HepG2 (cell line): Measurements from ENCODE around the gene RASSF8. TPM values are rescaled to one million over a fixed set of nuclear protein-coding genes. Genes with fewer than 3 reads are reported as not detected.
A peak's percentile ranks its signal among the peaks of the same experiment; 100 is the strongest.

Experiments
- ATAC-seq: fragments of 200-7000 bp; cut with Tn5 transposase; 3 replicates; pipeline ENCODE4 v1.9.1; 2020; ENCODE audit warnings: mild to moderate bottlenecking, moderate library complexity
- BruUV-seq: library from RNA; stranded (reverse); fragments of 400-500 nt; replicated peaks from 2 replicates; lab custom pipeline; 2021; lab: Mats Ljungman, UMichigan
- CTCF ChIA-PET: fragments of 300-600 bp; formaldehyde crosslinking; extraction: SDS; loops from one replicate; lab custom pipeline; 2021; ENCODE audit warnings: low total read pairs, inconsistent platforms, low intra/inter-chr PET ratio; lab: Yijun Ruan, JAX
- POLR2A ChIA-PET: fragments of 350-600 bp; sonication (Branson Sonifier 250); formaldehyde crosslinking; loops from one replicate; lab custom pipeline; 2020; ENCODE audit warnings: antibody characterized with exemption, inconsistent platforms; lab: Yijun Ruan, JAX
- DNase-seq: peaks from one replicate; pipeline ENCODE4 v3.0.0-alpha.2; 2015; ENCODE audit warnings: low spot score
- FAIRE-seq: peaks from 3 replicates; lab custom pipeline; 2011; peaks lifted over from hg19 to GRCh38; lab: Jason Lieb, UNC
- H2AFZ ChIP-seq: one replicate; pipeline ENCODE4 v1.6.1; 2011; ENCODE audit warnings: low read length, inconsistent platforms
- H3K27ac ChIP-seq: fragments of 300-600 bp; 3 replicates; pipeline ENCODE4 v1.8.0; 2011; ENCODE audit warnings: mixed run types, mild to moderate bottlenecking, mixed read lengths, low read length, inconsistent platforms; ENCODE audit not compliant: insufficient read depth; ENCODE audit errors: extremely low read length
- H3K27me3 ChIP-seq, 2 experiments: fragments of 200-600 bp in 1 of 2; 2 replicates in 1 of 2; 3 replicates in 1 of 2; pipeline versions ENCODE4 v1.6.0 to v1.8.0; 2011; ENCODE audit warnings: low read length in 2 of 2, mild to moderate bottlenecking in 2 of 2, moderate library complexity in 2 of 2, inconsistent platforms in 1 of 2; ENCODE audit not compliant: insufficient read depth in 2 of 2, control insufficient read depth in 1 of 2
- H3K36me3 ChIP-seq, 2 experiments: fragments of 200-600 bp in 1 of 2; replicated peaks in 1 of 2; 2 replicates in 1 of 2; 3 replicates in 1 of 2; pipeline versions ENCODE4 v1.5.1 to v1.8.0; 2011; ENCODE audit warnings: low read length in 2 of 2, inconsistent platforms in 1 of 2; ENCODE audit not compliant: insufficient read depth in 2 of 2, control insufficient read depth in 1 of 2
- H3K4me1 ChIP-seq: 2 replicates; pipeline ENCODE4 v1.5.1; 2012; ENCODE audit warnings: low read length, inconsistent platforms; ENCODE audit not compliant: insufficient read depth
- H3K4me2 ChIP-seq: 2 replicates; pipeline ENCODE4 v1.6.0; 2011; ENCODE audit warnings: low read depth, low read length, inconsistent platforms
- H3K4me3 ChIP-seq, 3 experiments: fragments of 200-600 bp in 1 of 3; sonication (generic), shearing (Covaris generic) in 1 of 3; replicated peaks in 1 of 3; 2 replicates each; pipeline ENCODE4 v1.5.1; 2011 to 2016; ENCODE audit warnings: low read length in 3 of 3, inconsistent platforms in 2 of 3, low read depth in 2 of 3, mild to moderate bottlenecking in 2 of 3, control low read depth in 1 of 3, mixed read lengths in 1 of 3; ENCODE audit not compliant: insufficient read depth in 1 of 3
- H3K79me2 ChIP-seq: one replicate; pipeline ENCODE4 v1.6.1; 2011; ENCODE audit warnings: low read length, inconsistent platforms; ENCODE audit not compliant: insufficient read depth
- H3K9ac ChIP-seq: 2 replicates; pipeline ENCODE4 v1.6.0; 2011; ENCODE audit warnings: mild to moderate bottlenecking, low read depth, low read length, inconsistent platforms; ENCODE audit not compliant: insufficient read depth
- H3K9me3 ChIP-seq: 2 replicates; pipeline ENCODE4 v1.5.1; 2012; ENCODE audit warnings: mild to moderate bottlenecking, low read length
- H4K20me1 ChIP-seq: 2 replicates; pipeline ENCODE4 v1.6.0; 2011; ENCODE audit warnings: inconsistent platforms, mild to moderate bottlenecking, low read length, moderate library complexity; ENCODE audit not compliant: insufficient read depth
- CEBPB ChIP-seq: IDR thresholded peaks from 2 replicates; pipeline ENCODE4 v1.6.1; 2011; ENCODE audit warnings: low read depth, low read length, improper control_type of control experiment, borderline replicate concordance
- CREM ChIP-seq, 2 experiments: sonication (generic) in 1 of 2; formaldehyde crosslinking in 1 of 2; IDR thresholded peaks; 2 replicates each; pipeline versions ENCODE4 v1.4.0 to v1.6.1; 2016 to 2020; ENCODE audit warnings: antibody characterized with exemption in 1 of 2, mild to moderate bottlenecking in 1 of 2, missing genetic modification reagents in 1 of 2
- GZF1 ChIP-seq: sonication (generic); formaldehyde crosslinking; IDR thresholded peaks from 2 replicates; pipeline ENCODE4 v1.5.1; 2020; ENCODE audit warnings: mild to moderate bottlenecking, missing genetic modification reagents
- HMG20A ChIP-seq: IDR thresholded peaks from 2 replicates; pipeline ENCODE4 v1.6.1; 2016; ENCODE audit warnings: borderline replicate concordance
- HMGA1 ChIP-seq: sonication (generic); formaldehyde crosslinking; conservative IDR thresholded peaks from 2 replicates; pipeline ENCODE4 v1.4.0; 2020; ENCODE audit warnings: missing genetic modification reagents
- MEF2D ChIP-seq: sonication (generic); formaldehyde crosslinking; IDR thresholded peaks from 2 replicates; pipeline ENCODE4 v1.5.1; 2020; ENCODE audit warnings: mild to moderate bottlenecking, missing genetic modification reagents
- NCOA5 ChIP-seq: sonication (generic); formaldehyde crosslinking; IDR thresholded peaks from 2 replicates; pipeline ENCODE4 v1.4.0; 2020; ENCODE audit warnings: missing genetic modification reagents
- NFKBIZ ChIP-seq: IDR thresholded peaks from 2 replicates; pipeline ENCODE4 v1.6.1; 2018; ENCODE audit warnings: missing genetic modification reagents, missing compliant biosample characterization
- PAF1 ChIP-seq: IDR thresholded peaks from 2 replicates; pipeline ENCODE4 v1.6.1; 2016; ENCODE audit warnings: missing genetic modification reagents, missing compliant biosample characterization
- PHF21A ChIP-seq: sonication (generic); formaldehyde crosslinking; IDR thresholded peaks from 2 replicates; pipeline ENCODE4 v1.5.0; 2020; ENCODE audit warnings: mild to moderate bottlenecking, missing genetic modification reagents
- RXRA ChIP-seq: sonication (generic); formaldehyde crosslinking; IDR thresholded peaks from 2 replicates; pipeline ENCODE4 v1.5.1; 2020; ENCODE audit warnings: missing genetic modification reagents
- SCMH1 ChIP-seq: sonication (generic); formaldehyde crosslinking; IDR thresholded peaks from 2 replicates; pipeline ENCODE4 v1.9.0; 2021; ENCODE audit warnings: missing genetic modification reagents, mild to moderate bottlenecking, borderline replicate concordance
- TRIM24 ChIP-seq: sonication (generic); formaldehyde crosslinking; IDR thresholded peaks from 2 replicates; pipeline ENCODE4 v1.8.0; 2022; ENCODE audit warnings: mild to moderate bottlenecking, missing genetic modification reagents
- ZFP36L2 ChIP-seq: sonication (generic); formaldehyde crosslinking; IDR thresholded peaks from 2 replicates; pipeline ENCODE4 v1.4.0; 2020; ENCODE audit warnings: missing genetic modification reagents
- ZNF205 ChIP-seq: IDR thresholded peaks from 2 replicates; pipeline ENCODE4 v1.6.1; 2018; ENCODE audit warnings: missing biosample characterization, missing genetic modification reagents
- ZNF232 ChIP-seq: sonication (generic); formaldehyde crosslinking; IDR thresholded peaks from 2 replicates; pipeline ENCODE4 v1.4.0; 2020; ENCODE audit warnings: missing genetic modification reagents, borderline replicate concordance
- ZNF501 ChIP-seq: sonication (generic); formaldehyde crosslinking; IDR thresholded peaks from 2 replicates; pipeline ENCODE4 v1.5.1; 2020; ENCODE audit warnings: mild to moderate bottlenecking, moderate library complexity, missing genetic modification reagents
- ZNF7 ChIP-seq: IDR thresholded peaks from 2 replicates; pipeline ENCODE4 v1.6.1; 2016; ENCODE audit warnings: missing biosample characterization, missing genetic modification reagents
- ZNF768 ChIP-seq: sonication (generic); formaldehyde crosslinking; IDR thresholded peaks from 2 replicates; pipeline ENCODE4 v1.4.0; 2020; ENCODE audit warnings: missing genetic modification reagents
- ZNF850 ChIP-seq: sonication (generic); formaldehyde crosslinking; conservative IDR thresholded peaks from 2 replicates; pipeline ENCODE4 v1.9.0; 2021; ENCODE audit warnings: mild to moderate bottlenecking, missing genetic modification reagents
- WGBS: methylation state at CpG from one replicate; pipeline ENCODE4 v1.1.6; 2017; ENCODE audit warnings: low lambda C conversion rate; 5-methylcytosine and 5-hydroxymethylcytosine counted together
- in situ Hi-C: cut with HindIII; loops from 2 replicates; pipeline ENCODE4 v1.10.0; 2017; ENCODE audit warnings: low pct_unique_long_range_greater_than_20kb; ENCODE audit not compliant: extremely low pct_ligation_motif_present
- intact Hi-C: fragments of 100-400 bp; cut with micrococcal nuclease; formaldehyde crosslinking; loops from one replicate; pipeline ENCODE4 v1.10.0; 2022; ENCODE audit not compliant: unreplicated experiment
- polyA plus RNA-seq, 8 experiments: library from polyadenylated mRNA; depleted of rRNA in 3 of 8; stranded (reverse) in 7 of 8; unstranded in 1 of 8; fragments of >200 nt; fragmentation: Illumina TruSeq in 4 of 8; extraction: Trizol in 4 of 8; gene quantifications; 2 replicates each; pipeline versions ENCODE4 v1.2.1 to v1.2.3, GENCODE V29; 2011 to 2016; ENCODE audit warnings: low read depth in 4 of 8, missing spikeins in 1 of 8, mixed read lengths in 1 of 8; ENCODE audit not compliant: insufficient read depth in 1 of 8
- total RNA-seq, 5 experiments: library from RNA; depleted of rRNA; stranded (reverse); fragments of >200 nt; fragmentation: Illumina TruSeq; extraction: Trizol; gene quantifications; 2 replicates each; pipeline ENCODE4 v1.2.3, GENCODE V29; 2016; ENCODE audit warnings: low read depth in 1 of 5
- TF ChIP-seq, protein P1 (sequence below): sonication (generic); formaldehyde crosslinking; IDR thresholded peaks from 2 replicates; pipeline ENCODE4 v1.5.0; 2020; ENCODE audit warnings: missing genetic modification reagents
- TF ChIP-seq, protein P2 (sequence below): sonication (generic); formaldehyde crosslinking; IDR thresholded peaks from 2 replicates; pipeline ENCODE4 v1.4.0; 2020; ENCODE audit warnings: missing genetic modification reagents
- TF ChIP-seq, protein P3 (sequence below): sonication (generic); formaldehyde crosslinking; IDR thresholded peaks from 2 replicates; pipeline ENCODE4 v1.4.0; 2020; ENCODE audit warnings: mild to moderate bottlenecking, low read depth, missing genetic modification reagents

RASSF8 gene
- total and polyA plus RNA-seq, 2 of the 13 experiments (the other 11 are each of a cell fraction or from before 2014, with no cell fraction given): 0.82 to 9.2 TPM

DNA sequence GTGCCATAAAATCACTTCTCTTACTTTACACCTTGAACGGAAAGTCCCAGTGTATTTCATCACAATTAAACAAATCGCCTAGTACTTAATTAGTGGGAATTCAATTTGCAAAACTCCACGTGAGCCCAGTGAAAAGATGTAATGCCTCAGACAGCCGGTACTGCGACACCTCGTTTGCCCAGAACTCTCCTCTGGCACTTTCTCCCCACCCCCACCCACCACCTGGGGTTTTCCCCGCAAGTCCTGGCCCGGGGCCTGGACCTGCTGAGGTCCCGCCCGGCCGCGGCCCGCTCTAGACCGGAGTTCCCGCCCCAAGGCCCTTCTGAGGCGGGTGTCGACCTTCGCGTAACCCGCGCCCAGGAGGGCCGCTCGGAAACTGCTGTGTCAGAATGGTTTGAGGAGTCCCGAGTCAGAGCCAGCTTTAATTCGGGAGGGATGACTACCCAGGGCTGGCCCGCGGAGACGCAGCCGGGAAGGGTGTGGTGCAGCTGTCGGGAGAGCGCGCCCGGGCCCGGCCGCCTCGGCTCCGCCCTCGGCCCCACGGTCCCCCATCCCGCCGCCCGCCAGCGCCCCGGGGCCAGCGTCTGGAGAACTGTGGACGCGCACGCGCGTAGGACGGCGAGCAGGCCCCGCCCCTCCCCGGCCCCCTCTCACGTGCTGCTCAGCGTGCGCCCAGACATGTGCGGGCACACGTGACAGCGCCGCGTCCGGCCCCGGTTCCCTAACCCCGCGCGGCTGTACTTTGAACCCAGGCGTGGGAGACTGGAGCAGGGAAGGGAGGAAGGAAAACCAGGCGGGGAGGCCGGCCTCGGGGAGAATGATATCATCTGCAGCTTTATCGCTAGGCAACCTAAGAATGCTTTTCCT lies 155.6 kb downstream of the RASSF8 start:
- POLR2A ChIA-PET: no interaction called here
- TF ChIP-seq, protein P1, sequence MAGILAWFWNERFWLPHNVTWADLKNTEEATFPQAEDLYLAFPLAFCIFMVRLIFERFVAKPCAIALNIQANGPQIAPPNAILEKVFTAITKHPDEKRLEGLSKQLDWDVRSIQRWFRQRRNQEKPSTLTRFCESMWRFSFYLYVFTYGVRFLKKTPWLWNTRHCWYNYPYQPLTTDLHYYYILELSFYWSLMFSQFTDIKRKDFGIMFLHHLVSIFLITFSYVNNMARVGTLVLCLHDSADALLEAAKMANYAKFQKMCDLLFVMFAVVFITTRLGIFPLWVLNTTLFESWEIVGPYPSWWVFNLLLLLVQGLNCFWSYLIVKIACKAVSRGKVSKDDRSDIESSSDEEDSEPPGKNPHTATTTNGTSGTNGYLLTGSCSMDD (CRISPR knock-in tag): no peak
- TF ChIP-seq ZNF850 (CRISPR knock-in tag) (no peak), ZNF232 (CRISPR knock-in tag) (peak; percentile 84; the same call in 1 of the 2 replicates), MEF2D (CRISPR knock-in tag) (peak; percentile 89), ZFP36L2 (CRISPR knock-in tag) (no peak), ZNF7 (no peak), GZF1 (CRISPR knock-in tag) (no peak), ZNF501 (CRISPR knock-in tag) (no peak), ZNF768 (CRISPR knock-in tag) (no peak; the same call in 1 of the 2 replicates), CEBPB (no peak), NCOA5 (CRISPR knock-in tag) (no peak), TRIM24 (no peak), SCMH1 (CRISPR knock-in tag) (no peak), HMG20A (CRISPR knock-in tag) (peak; percentile 71; the same call in 1 of the 2 replicates), RXRA (CRISPR knock-in tag) (peak; percentile 78), PHF21A (CRISPR knock-in tag) (peak; percentile 85), HMGA1 (CRISPR knock-in tag) (no peak), PAF1 (CRISPR knock-in tag) (no peak), ZNF205 (peak; percentile 57; the same call in 1 of the 2 replicates), CREM (IDR thresholded peaks at IDR 0.05) (no peak), CREM (CRISPR knock-in tag; IDR thresholded peaks at IDR 0.05) (no peak), NFKBIZ (peak; percentile 81; the same call in 1 of the 2 replicates)
- TF ChIP-seq, protein P2, sequence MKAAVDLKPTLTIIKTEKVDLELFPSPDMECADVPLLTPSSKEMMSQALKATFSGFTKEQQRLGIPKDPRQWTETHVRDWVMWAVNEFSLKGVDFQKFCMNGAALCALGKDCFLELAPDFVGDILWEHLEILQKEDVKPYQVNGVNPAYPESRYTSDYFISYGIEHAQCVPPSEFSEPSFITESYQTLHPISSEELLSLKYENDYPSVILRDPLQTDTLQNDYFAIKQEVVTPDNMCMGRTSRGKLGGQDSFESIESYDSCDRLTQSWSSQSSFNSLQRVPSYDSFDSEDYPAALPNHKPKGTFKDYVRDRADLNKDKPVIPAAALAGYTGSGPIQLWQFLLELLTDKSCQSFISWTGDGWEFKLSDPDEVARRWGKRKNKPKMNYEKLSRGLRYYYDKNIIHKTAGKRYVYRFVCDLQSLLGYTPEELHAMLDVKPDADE (CRISPR knock-in tag): 0 out of 2 replicates have a peak, but pooled peaks have one; percentile 65
- TF ChIP-seq, protein P3, sequence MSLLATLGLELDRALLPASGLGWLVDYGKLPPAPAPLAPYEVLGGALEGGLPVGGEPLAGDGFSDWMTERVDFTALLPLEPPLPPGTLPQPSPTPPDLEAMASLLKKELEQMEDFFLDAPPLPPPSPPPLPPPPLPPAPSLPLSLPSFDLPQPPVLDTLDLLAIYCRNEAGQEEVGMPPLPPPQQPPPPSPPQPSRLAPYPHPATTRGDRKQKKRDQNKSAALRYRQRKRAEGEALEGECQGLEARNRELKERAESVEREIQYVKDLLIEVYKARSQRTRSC (CRISPR knock-in tag): peak; percentile 73; the same call in 1 of the 2 replicates

More for the DNA sequence above, 155.6 kb downstream of the RASSF8 start:
- CTCF ChIA-PET: no interaction called here
- peak overlapping the region; percentile 74 for H3K4me2 ChIP-seq
- peaks cover 18% of the 10 kb centered on the region for H3K4me1 ChIP-seq
- peaks cover 1 to 8% of the 10 kb centered on the region in 2 experiments; a peak in 1 of 5 replicates for H3K27me3 ChIP-seq
- peak overlapping the region; percentile 44; the same call in 1 of the 2 replicates for H3K9ac ChIP-seq
- ATAC-seq (peak; percentile 93), DNase-seq (peak; percentile 88), FAIRE-seq (peak; percentile 61)
- H2AFZ ChIP-seq: no peak overlapping the region
- no peaks in the 10 kb centered on the region for H4K20me1 ChIP-seq
- H3K9me3 ChIP-seq: no peaks in the 10 kb centered on the region
- no peaks in the 10 kb centered on the region for H3K79me2 ChIP-seq
- no peaks in the 10 kb centered on the region for H3K36me3 ChIP-seq
- under 1% methylated on average over 23 of the region's 72 CpGs for WGBS
- peak overlapping the region; percentile 46 to 66 (median 47); a peak in 5 of 6 replicates for H3K4me3 ChIP-seq
- H3K27ac ChIP-seq: peak overlapping the region; percentile 28
- intact Hi-C loops: no loop called here
- in situ Hi-C loops: no loop called here
- no TSS peak for BruUV-seq
